Mesendoderm (in vitro differentiated cells): ENCODE measurements around the gene UGT1A9.
A peak's percentile ranks its signal among the peaks of the same experiment; 100 is the strongest.

Experiments
- DNase-seq: peaks from one replicate; pipeline ENCODE4 v3.0.0; 2013
- H2AK5ac ChIP-seq: 2 replicates; pipeline ENCODE4 v1.6.1; 2013; ENCODE audit warnings: low read length, inconsistent platforms
- H2BK120ac ChIP-seq: 2 replicates; pipeline ENCODE4 v1.6.1; 2013; ENCODE audit warnings: low read depth, mild to moderate bottlenecking, low read length, moderate library complexity, mixed read lengths
- H2BK15ac ChIP-seq: replicated peaks from 2 replicates; pipeline ENCODE4 v1.6.1; 2013; ENCODE audit warnings: low read depth, mild to moderate bottlenecking, moderate library complexity
- H2BK5ac ChIP-seq: 2 replicates; pipeline ENCODE4 v1.6.1; 2013; ENCODE audit warnings: low read length, inconsistent platforms
- H3K18ac ChIP-seq: 2 replicates; pipeline ENCODE4 v1.6.1; 2013; ENCODE audit warnings: mild to moderate bottlenecking, low read length, mixed read lengths
- H3K23ac ChIP-seq: one replicate; pipeline ENCODE4 v1.6.1; 2013; ENCODE audit warnings: low read length
- H3K27ac ChIP-seq: 2 replicates; pipeline ENCODE4 v1.5.1; 2013; ENCODE audit warnings: low read depth, mild to moderate bottlenecking, inconsistent platforms, low read length, moderate library complexity
- H3K27me3 ChIP-seq: 2 replicates; pipeline ENCODE4 v1.6.1; 2013; ENCODE audit warnings: low read length, control low read depth, mild to moderate bottlenecking, inconsistent platforms; ENCODE audit not compliant: insufficient read depth, poor library complexity
- H3K36me3 ChIP-seq: 2 replicates; pipeline ENCODE4 v1.6.1; 2013; ENCODE audit warnings: low read length, inconsistent platforms; ENCODE audit not compliant: control insufficient read depth, insufficient read depth
- H3K4ac ChIP-seq: one replicate; pipeline ENCODE4 v1.6.1; 2013; ENCODE audit warnings: low read depth, mild to moderate bottlenecking, low read length, moderate library complexity
- H3K4me1 ChIP-seq: 2 replicates; pipeline ENCODE4 v1.6.1; 2013; ENCODE audit warnings: low read depth, low read length, inconsistent platforms; ENCODE audit not compliant: control insufficient read depth
- H3K4me2 ChIP-seq: 2 replicates; pipeline ENCODE4 v1.6.1; 2013; ENCODE audit warnings: low read length
- H3K4me3 ChIP-seq: 2 replicates; pipeline ENCODE4 v1.5.1; 2013; ENCODE audit warnings: mild to moderate bottlenecking, low read length
- H3K56ac ChIP-seq: one replicate; pipeline ENCODE4 v1.6.1; 2013; ENCODE audit warnings: low read length
- H3K79me1 ChIP-seq: 2 replicates; pipeline ENCODE4 v1.6.1; 2013; ENCODE audit warnings: low read length, inconsistent platforms
- H3K79me2 ChIP-seq: 2 replicates; pipeline ENCODE4 v1.6.1; 2013; ENCODE audit warnings: mild to moderate bottlenecking, low read length; ENCODE audit not compliant: control insufficient read depth, insufficient read depth
- H3K9ac ChIP-seq: 2 replicates; pipeline ENCODE4 v1.6.1; 2013; ENCODE audit warnings: low read length, inconsistent platforms
- H4K5ac ChIP-seq: one replicate; pipeline ENCODE4 v1.6.1; 2013; ENCODE audit warnings: low read length
- H4K8ac ChIP-seq: one replicate; pipeline ENCODE4 v1.6.1; 2013; ENCODE audit warnings: low read depth, mild to moderate bottlenecking, control low read depth, low read length, moderate library complexity
- WGBS: extraction: QIAGEN DNeasy Blood & Tissue Kit; methylation state at CpG from one replicate; pipeline ENCODE4 v1.1.7; 2013; ENCODE audit warnings: low lambda C conversion rate, missing lambda C conversion rate; ENCODE audit not compliant: insufficient coverage; ENCODE audit errors: extremely low coverage; 5-methylcytosine and 5-hydroxymethylcytosine counted together

Gene UGT1A9

GRCh38 chr2:233758141-233758540 lies 86.4 kb downstream of the UGT1A9 start:
- no peaks in the 10 kb centered on the region for H3K4me1 ChIP-seq

GRCh38 chr2:233758849-233759248 lies 87.2 kb downstream of the UGT1A9 start:
- Histone ChIP-seq H2BK120ac (no peak overlapping the region), H2BK15ac (no peak overlapping the region), H3K56ac (no peak overlapping the region), H3K4me1 (no peaks in the 10 kb centered on the region), H4K5ac (no peak overlapping the region), H3K27ac (no peak overlapping the region), H3K36me3 (no peaks in the 10 kb centered on the region), H3K79me1 (no peaks in the 10 kb centered on the region), H2AK5ac (no peak overlapping the region), H3K79me2 (no peaks in the 10 kb centered on the region), H4K8ac (no peak overlapping the region), H3K23ac (no peak overlapping the region), H3K9ac (no peak overlapping the region), H2BK5ac (no peak overlapping the region), H3K18ac (no peak overlapping the region), H3K4me3 (no peak overlapping the region), H3K27me3 (no peaks in the 10 kb centered on the region), H3K4me2 (no peak overlapping the region), H3K4ac (no peak overlapping the region)
- WGBS: no CpG with 5 or more reads among the region's 2 CpGs
- DNase-seq: peak; percentile 1

More at GRCh38 chr2:233758141-233758540, 86.4 kb downstream of the UGT1A9 start:
- Histone ChIP-seq H4K5ac (no peak overlapping the region), H3K4me2 (no peak overlapping the region), H3K36me3 (no peaks in the 10 kb centered on the region), H3K18ac (no peak overlapping the region), H3K4me3 (no peak overlapping the region), H3K9ac (no peak overlapping the region), H2BK15ac (no peak overlapping the region), H3K79me1 (no peaks in the 10 kb centered on the region), H3K56ac (no peak overlapping the region), H3K27ac (no peak overlapping the region), H2BK5ac (no peak overlapping the region), H4K8ac (no peak overlapping the region), H2BK120ac (no peak overlapping the region), H3K27me3 (no peaks in the 10 kb centered on the region), H3K79me2 (no peaks in the 10 kb centered on the region), H2AK5ac (no peak overlapping the region), H3K4ac (no peak overlapping the region), H3K23ac (no peak overlapping the region)
- DNase-seq: no peak

DNA sequence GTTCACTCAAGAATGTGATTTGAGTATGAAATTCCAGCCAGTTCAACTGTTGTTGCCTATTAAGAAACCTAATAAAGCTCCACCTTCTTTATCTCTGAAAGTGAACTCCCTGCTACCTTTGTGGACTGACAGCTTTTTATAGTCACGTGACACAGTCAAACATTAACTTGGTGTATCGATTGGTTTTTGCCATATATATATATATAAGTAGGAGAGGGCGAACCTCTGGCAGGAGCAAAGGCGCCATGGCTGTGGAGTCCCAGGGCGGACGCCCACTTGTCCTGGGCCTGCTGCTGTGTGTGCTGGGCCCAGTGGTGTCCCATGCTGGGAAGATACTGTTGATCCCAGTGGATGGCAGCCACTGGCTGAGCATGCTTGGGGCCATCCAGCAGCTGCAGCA lies 88.3 kb downstream of the UGT1A9 start, which contains the start of gene UGT1A1:
Gene UGT1A1 (plus strand): TSS at position 228 of the 400 bp plus-strand sequence. CDS start 18 bp downstream, at position 246.
- H3K4me1 ChIP-seq: no peaks in the 10 kb centered on the region
- no peak within 1 kb of the TSS for H3K27ac ChIP-seq
- no peak for DNase-seq
- H4K5ac ChIP-seq: no peak within 1 kb of the TSS
- no peaks in the 10 kb centered on the region for H3K79me2 ChIP-seq
- H3K4me3 ChIP-seq: no peak within 1 kb of the TSS
- H3K79me1 ChIP-seq: no peaks in the 10 kb centered on the region
- H3K27me3 ChIP-seq: no peaks in the 10 kb centered on the region
- no peak within 1 kb of the TSS for H2BK120ac ChIP-seq
- no peak within 1 kb of the TSS for H3K4ac ChIP-seq
- H4K8ac ChIP-seq: no peak within 1 kb of the TSS
- H3K36me3 ChIP-seq: no peaks in the 10 kb centered on the region
- no peak within 1 kb of the TSS for H3K4me2 ChIP-seq
- no peak within 1 kb of the TSS for H3K18ac ChIP-seq
- WGBS: no CpG with 5 or more reads among the region's 6 CpGs
- H2BK15ac ChIP-seq: no peak within 1 kb of the TSS
- no peak within 1 kb of the TSS for H2BK5ac ChIP-seq
- H3K56ac ChIP-seq: no peak within 1 kb of the TSS
- no peak within 1 kb of the TSS for H3K9ac ChIP-seq
- H3K23ac ChIP-seq: no peak within 1 kb of the TSS
- H2AK5ac ChIP-seq: no peak within 1 kb of the TSS

- no peak overlapping the region for H3K56ac ChIP-seq
- no peak overlapping the region for H2AK5ac ChIP-seq
- no peak overlapping the region for H3K27ac ChIP-seq
- H3K9ac ChIP-seq: no peak overlapping the region
- H3K79me1 ChIP-seq: no peaks in the 10 kb centered on the region
- no peak overlapping the region for H3K18ac ChIP-seq
- H2BK120ac ChIP-seq: no peak overlapping the region
- no peaks in the 10 kb centered on the region for H3K79me2 ChIP-seq
- H3K4me3 ChIP-seq: no peak overlapping the region
- H4K5ac ChIP-seq: no peak overlapping the region
- DNase-seq: no peak
- H3K27me3 ChIP-seq: no peaks in the 10 kb centered on the region
- H3K4ac ChIP-seq: no peak overlapping the region
- H3K36me3 ChIP-seq: no peaks in the 10 kb centered on the region
- no peak overlapping the region for H3K4me2 ChIP-seq
- no peak overlapping the region for H2BK5ac ChIP-seq
- no peak overlapping the region for H3K23ac ChIP-seq
- no CpG with 5 or more reads among the region's 4 CpGs for WGBS
- H2BK15ac ChIP-seq: no peak overlapping the region
- no peaks in the 10 kb centered on the region for H3K4me1 ChIP-seq
- H4K8ac ChIP-seq: no peak overlapping the region
These were observed 89.5 kb downstream of the UGT1A9 start for GRCh38 chr2:233761040-233761769.

GRCh38 chr2:233764264-233764663 lies 92.6 kb downstream of the UGT1A9 start:
- H2BK120ac ChIP-seq: no peak overlapping the region
- H3K27me3 ChIP-seq: no peaks in the 10 kb centered on the region
- H2BK5ac ChIP-seq: no peak overlapping the region
- H3K79me1 ChIP-seq: no peaks in the 10 kb centered on the region
- H3K23ac ChIP-seq: no peak overlapping the region
- no peaks in the 10 kb centered on the region for H3K79me2 ChIP-seq
- H3K4me1 ChIP-seq: no peaks in the 10 kb centered on the region
- no peak overlapping the region for H2BK15ac ChIP-seq
- no peak overlapping the region for H3K4me2 ChIP-seq
- H4K5ac ChIP-seq: no peak overlapping the region
- H3K4me3 ChIP-seq: no peak overlapping the region
- no peak overlapping the region for H3K18ac ChIP-seq
- no CpG with 5 or more reads among the region's 7 CpGs for WGBS
- no peak overlapping the region for H3K4ac ChIP-seq
- H3K9ac ChIP-seq: no peak overlapping the region
- H4K8ac ChIP-seq: no peak overlapping the region
- H3K27ac ChIP-seq: no peak overlapping the region
- no peaks in the 10 kb centered on the region for H3K36me3 ChIP-seq
- H2AK5ac ChIP-seq: no peak overlapping the region
- H3K56ac ChIP-seq: no peak overlapping the region
- no peak for DNase-seq

DNA sequence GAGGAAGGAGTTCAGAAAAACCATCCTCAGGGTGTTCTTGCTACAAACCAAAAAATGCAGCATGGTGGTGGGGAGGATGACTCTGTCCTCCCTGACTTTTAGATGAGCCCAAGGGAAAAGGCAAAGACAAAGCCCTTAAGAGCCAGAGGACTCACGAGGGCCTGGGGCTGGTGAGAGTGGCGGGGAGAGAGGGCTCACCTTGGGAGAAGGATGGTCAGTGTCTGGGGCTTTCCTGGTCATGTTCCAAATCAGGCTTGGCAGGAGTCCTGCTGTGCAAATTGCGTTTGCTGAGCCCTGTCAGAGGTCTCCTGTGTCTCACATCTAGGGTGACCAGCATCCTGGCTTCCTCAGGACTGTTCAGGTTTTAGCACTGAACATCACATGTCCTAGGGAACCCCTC lies 93.1 kb downstream of the UGT1A9 start:
- Histone ChIP-seq H3K79me2 (no peaks in the 10 kb centered on the region), H2BK15ac (no peak overlapping the region), H2AK5ac (no peak overlapping the region), H3K27ac (no peak overlapping the region), H4K5ac (no peak overlapping the region), H2BK5ac (no peak overlapping the region), H3K4me1 (no peaks in the 10 kb centered on the region), H3K27me3 (no peaks in the 10 kb centered on the region), H3K4me2 (no peak overlapping the region), H3K36me3 (no peaks in the 10 kb centered on the region), H4K8ac (no peak overlapping the region), H3K79me1 (no peaks in the 10 kb centered on the region), H3K4me3 (no peak overlapping the region), H3K4ac (no peak overlapping the region), H3K56ac (no peak overlapping the region), H3K9ac (no peak overlapping the region), H3K18ac (no peak overlapping the region), H3K23ac (no peak overlapping the region), H2BK120ac (no peak overlapping the region)
- DNase-seq: no peak
- no CpG with 5 or more reads among the region's 3 CpGs for WGBS
